NT2/D1 (cell line): ENCODE data around the gene CDY1B.
"Not testable (repeated sequence)": the region's sequence is repeated elsewhere in the genome, so short reads cannot be mapped to it uniquely, and the experiment has no call there.

ENCODE experiments used
- SUZ12 ChIP-seq: IDR thresholded peaks from 2 replicates; pipeline ENCODE4 v1.6.1; 2011; ENCODE audit not compliant: insufficient read length, insufficient read depth; ENCODE audit errors: extremely low read depth
- YY1 ChIP-seq: IDR thresholded peaks from 2 replicates; pipeline ENCODE4 v1.6.1; 2011; ENCODE audit not compliant: insufficient read length, insufficient read depth
- ZNF274 ChIP-seq: IDR thresholded peaks from 2 replicates; pipeline ENCODE4 v1.6.1; 2011; ENCODE audit warnings: mild to moderate bottlenecking, low read depth, low read length

DNA sequence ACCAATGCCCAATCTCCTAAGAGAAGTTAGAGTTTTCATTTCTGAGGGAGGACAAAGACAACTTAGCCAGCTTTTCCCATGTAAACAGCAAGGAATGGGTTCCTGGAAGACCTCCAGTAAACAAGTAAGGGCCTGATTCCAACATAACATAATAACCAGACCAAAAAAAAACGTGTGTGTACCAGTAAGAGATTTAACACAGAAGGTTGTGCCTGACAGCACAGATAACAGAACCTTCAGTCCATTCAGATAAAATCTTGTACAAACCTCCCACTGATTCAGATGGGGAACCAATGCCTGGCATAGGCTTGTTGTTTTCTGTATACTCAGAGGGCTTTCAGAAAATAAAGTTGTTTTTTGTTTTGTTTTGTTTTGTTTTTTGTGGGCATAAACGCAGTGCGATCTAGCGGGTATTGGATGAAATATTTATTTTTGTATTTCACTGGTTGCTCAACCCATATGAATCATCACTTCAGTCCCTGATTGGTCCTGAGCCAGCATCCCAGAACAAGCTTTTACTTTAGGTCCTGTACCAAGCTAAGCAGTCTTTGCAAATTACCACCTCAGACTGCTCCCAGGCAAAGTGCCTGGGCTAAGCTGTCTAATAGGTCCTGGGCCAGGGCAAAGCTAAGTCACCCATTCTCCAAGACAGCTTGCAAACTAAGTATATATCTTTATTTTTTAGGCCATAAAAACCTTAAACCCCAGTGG lies 8.7 kb downstream of the CDY1B start:
- TF ChIP-seq YY1, ZNF274, SUZ12: not testable (repeated sequence)
